Fibroblast of lung (primary cell): ENCODE measurements around the gene IGHMBP2. TPM values are rescaled to one million over a fixed set of nuclear protein-coding genes. Genes with fewer than 3 reads are reported as not detected.
A peak's percentile ranks its signal among the peaks of the same experiment; 100 is the strongest.

Experiments
- DNase-seq, 2 donors: peaks; one replicate each; pipeline versions ENCODE4 v3.0.0 to v3.0.0-alpha.2; 2010; ENCODE audit warnings: low read depth in 2 of 2
- H2AFZ ChIP-seq: 2 replicates; pipeline ENCODE4 v1.5.1; 2012; ENCODE audit warnings: low read length, control low read depth, inconsistent platforms
- H3K27ac ChIP-seq: 2 replicates; pipeline ENCODE4 v1.5.1; 2011; ENCODE audit warnings: low read length, control low read depth; ENCODE audit not compliant: insufficient read depth
- H3K27me3 ChIP-seq: 2 replicates; pipeline ENCODE4 v1.5.1; 2011; ENCODE audit warnings: mild to moderate bottlenecking, low read length; ENCODE audit not compliant: control insufficient read depth, insufficient read depth
- H3K36me3 ChIP-seq: 2 replicates; pipeline ENCODE4 v1.5.1; 2011; ENCODE audit warnings: low read length; ENCODE audit not compliant: control insufficient read depth, insufficient read depth
- H3K4me1 ChIP-seq: 2 replicates; pipeline ENCODE4 v1.5.1; 2011; ENCODE audit warnings: low read length; ENCODE audit not compliant: control insufficient read depth, insufficient read depth; ENCODE audit errors: extremely low read depth
- H3K4me2 ChIP-seq: 2 replicates; pipeline ENCODE4 v1.5.1; 2011; ENCODE audit warnings: low read length, control low read depth; ENCODE audit not compliant: insufficient read depth; ENCODE audit errors: extremely low read depth
- H3K4me3 ChIP-seq, 4 experiments: fragments of 200-600 bp in 1 of 4; sonication (generic) in 1 of 4; replicated peaks in 1 of 4; 2 replicates each; pipeline ENCODE4 v1.5.1; 2011 to 2016; ENCODE audit warnings: low read length in 4 of 4, low read depth in 3 of 4, mild to moderate bottlenecking in 3 of 4, control low read depth in 2 of 4, inconsistent platforms in 1 of 4, mixed read lengths in 1 of 4; ENCODE audit not compliant: insufficient read depth in 1 of 4; ENCODE audit errors: control extremely low read depth in 1 of 4
- H3K79me2 ChIP-seq: 2 replicates; pipeline ENCODE4 v1.5.1; 2012; ENCODE audit warnings: mild to moderate bottlenecking, low read length, inconsistent platforms; ENCODE audit not compliant: control insufficient read depth, insufficient read depth
- H3K9ac ChIP-seq: 2 replicates; pipeline ENCODE4 v1.5.1; 2011; ENCODE audit warnings: mild to moderate bottlenecking, low read length, control low read depth; ENCODE audit not compliant: insufficient read depth
- H3K9me3 ChIP-seq: 2 replicates; pipeline ENCODE4 v1.5.1; 2012; ENCODE audit warnings: low read depth, low read length; ENCODE audit not compliant: control insufficient read depth, insufficient read depth
- H4K20me1 ChIP-seq: 2 replicates; pipeline ENCODE4 v1.5.1; 2011; ENCODE audit warnings: low read length; ENCODE audit not compliant: control insufficient read depth, insufficient read depth; ENCODE audit errors: extremely low read depth
- EZH2 ChIP-seq: IDR thresholded peaks from 2 replicates; pipeline ENCODE4 v1.5.1; 2012; ENCODE audit warnings: low read length, control low read depth, mild to moderate bottlenecking; ENCODE audit errors: missing control alignments
- polyA plus RNA-seq, 2 donors: library from polyadenylated mRNA; depleted of rRNA in 1 of 2; stranded (reverse) in 1 of 2; unstranded in 1 of 2; fragments of >200 nt; gene quantifications; 2 replicates each; pipeline ENCODE4 v1.2.1, GENCODE V29; 2011 to 2012; ENCODE audit warnings: missing spikeins in 1 of 2
- total RNA-seq: library from RNA; depleted of rRNA; stranded (reverse); fragments of >200 nt; gene quantifications from 2 replicates; pipeline ENCODE4 v1.2.1, GENCODE V29; 2014
- TF ChIP-seq, protein P1 (sequence below), 2 donors: IDR thresholded peaks in 1 of 2; conservative IDR thresholded peaks in 1 of 2; 1 replicate in 1 of 2; 2 replicates in 1 of 2; pipeline ENCODE4 v1.5.1; 2011 to 2012; ENCODE audit warnings: low read length in 2 of 2, control low read depth in 1 of 2, inconsistent platforms in 1 of 2, low read depth in 1 of 2, mild to moderate bottlenecking in 1 of 2

IGHMBP2 gene
- total and polyA plus RNA-seq, 2 donors (not counting 1 experiment from before 2014, with no cell fraction given) = 5.2 to 8.6 TPM

DNA sequence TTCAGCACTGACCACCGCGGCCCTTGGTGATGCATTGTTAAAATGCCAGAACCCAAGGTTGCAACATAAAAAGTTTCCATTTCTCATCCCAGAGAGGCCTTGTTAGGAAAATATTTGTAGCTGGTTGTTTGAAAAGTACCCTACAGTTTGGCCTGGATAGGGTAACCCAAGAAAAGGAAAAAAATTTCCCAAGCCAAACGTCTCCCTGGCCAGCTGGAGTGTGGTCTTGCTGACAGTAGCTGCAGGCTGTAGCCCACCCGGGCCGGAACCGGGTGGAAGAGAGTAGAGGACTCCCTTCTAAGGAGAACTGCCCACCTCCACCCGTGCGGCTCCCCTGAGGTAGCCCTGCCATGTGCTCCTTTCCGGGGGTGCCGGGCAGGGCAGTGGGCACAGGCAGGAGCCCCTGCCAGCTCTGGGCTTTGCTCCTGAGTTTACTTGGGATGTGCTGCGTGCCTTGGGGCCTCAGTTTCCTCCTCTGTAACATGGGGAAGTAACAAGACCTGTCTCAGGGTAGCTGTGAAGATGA is 38.5 kb downstream of the IGHMBP2 start:
- Histone ChIP-seq H4K20me1 (no peaks in the 10 kb centered on the region), H3K9me3 (no peaks in the 10 kb centered on the region), H2AFZ (no peak overlapping the region), H3K27ac (no peak overlapping the region), H3K36me3 (peaks cover 11% of the 10 kb centered on the region), H3K4me3 (no peak overlapping the region), H3K4me2 (no peak overlapping the region), H3K27me3 (no peaks in the 10 kb centered on the region), H3K9ac (no peak overlapping the region), H3K4me1 (peaks cover 2% of the 10 kb centered on the region), H3K79me2 (no peaks in the 10 kb centered on the region)
- no peak for DNase-seq
- TF ChIP-seq, protein P1, sequence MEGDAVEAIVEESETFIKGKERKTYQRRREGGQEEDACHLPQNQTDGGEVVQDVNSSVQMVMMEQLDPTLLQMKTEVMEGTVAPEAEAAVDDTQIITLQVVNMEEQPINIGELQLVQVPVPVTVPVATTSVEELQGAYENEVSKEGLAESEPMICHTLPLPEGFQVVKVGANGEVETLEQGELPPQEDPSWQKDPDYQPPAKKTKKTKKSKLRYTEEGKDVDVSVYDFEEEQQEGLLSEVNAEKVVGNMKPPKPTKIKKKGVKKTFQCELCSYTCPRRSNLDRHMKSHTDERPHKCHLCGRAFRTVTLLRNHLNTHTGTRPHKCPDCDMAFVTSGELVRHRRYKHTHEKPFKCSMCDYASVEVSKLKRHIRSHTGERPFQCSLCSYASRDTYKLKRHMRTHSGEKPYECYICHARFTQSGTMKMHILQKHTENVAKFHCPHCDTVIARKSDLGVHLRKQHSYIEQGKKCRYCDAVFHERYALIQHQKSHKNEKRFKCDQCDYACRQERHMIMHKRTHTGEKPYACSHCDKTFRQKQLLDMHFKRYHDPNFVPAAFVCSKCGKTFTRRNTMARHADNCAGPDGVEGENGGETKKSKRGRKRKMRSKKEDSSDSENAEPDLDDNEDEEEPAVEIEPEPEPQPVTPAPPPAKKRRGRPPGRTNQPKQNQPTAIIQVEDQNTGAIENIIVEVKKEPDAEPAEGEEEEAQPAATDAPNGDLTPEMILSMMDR (conservative IDR thresholded peaks at IDR 0.05 in 1 of 2, IDR thresholded peaks at IDR 0.05 in 1 of 2; ENCODE audit: low read depth in 1 of 2, low read length in 2 of 2) = no peak
- no peak for TF ChIP-seq EZH2

DNA sequence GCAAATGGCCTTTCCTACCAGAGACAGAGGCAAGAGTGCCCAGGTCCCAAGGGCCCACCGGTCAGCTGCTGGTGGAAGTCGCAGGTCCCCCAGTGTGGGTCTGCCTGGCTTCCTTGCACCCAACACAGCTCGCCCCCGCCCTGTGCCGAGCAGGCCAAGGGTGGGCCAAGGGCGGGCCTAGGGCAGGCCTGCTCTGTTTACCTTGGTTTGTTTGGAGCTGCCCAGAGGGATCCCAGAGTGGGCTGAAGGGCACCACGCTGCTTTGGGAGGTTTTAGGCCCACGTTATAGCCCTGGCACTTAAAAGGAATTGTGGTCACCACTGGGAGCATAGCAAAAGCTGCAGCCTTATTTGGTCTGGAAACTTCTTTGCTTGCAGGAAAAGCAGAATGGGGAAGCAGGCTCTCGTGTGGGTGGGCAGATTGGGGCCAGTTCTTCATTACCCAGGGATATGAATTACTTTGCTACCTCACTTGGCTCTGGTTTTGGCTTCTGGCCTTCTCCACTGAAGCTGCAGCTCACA is 39.1 kb downstream of the IGHMBP2 start:
- no peak for TF ChIP-seq EZH2
- TF ChIP-seq, protein P1 (conservative IDR thresholded peaks at IDR 0.05 in 1 of 2, IDR thresholded peaks at IDR 0.05 in 1 of 2; ENCODE audit: low read depth in 1 of 2, low read length in 2 of 2) = no peak
- H4K20me1 ChIP-seq = no peaks in the 10 kb centered on the region
- H3K79me2 ChIP-seq = no peaks in the 10 kb centered on the region
- no peak overlapping the region for H3K9ac ChIP-seq
- H3K4me3 ChIP-seq = no peak overlapping the region
- peak; percentile 28 to 73 for DNase-seq
- no peak overlapping the region for H2AFZ ChIP-seq
- no peaks in the 10 kb centered on the region for H3K27me3 ChIP-seq
- peaks cover 2% of the 10 kb centered on the region for H3K4me1 ChIP-seq
- H3K27ac ChIP-seq = no peak overlapping the region
- H3K4me2 ChIP-seq = no peak overlapping the region
- H3K36me3 ChIP-seq = peaks cover 7% of the 10 kb centered on the region
- no peaks in the 10 kb centered on the region for H3K9me3 ChIP-seq

DNA sequence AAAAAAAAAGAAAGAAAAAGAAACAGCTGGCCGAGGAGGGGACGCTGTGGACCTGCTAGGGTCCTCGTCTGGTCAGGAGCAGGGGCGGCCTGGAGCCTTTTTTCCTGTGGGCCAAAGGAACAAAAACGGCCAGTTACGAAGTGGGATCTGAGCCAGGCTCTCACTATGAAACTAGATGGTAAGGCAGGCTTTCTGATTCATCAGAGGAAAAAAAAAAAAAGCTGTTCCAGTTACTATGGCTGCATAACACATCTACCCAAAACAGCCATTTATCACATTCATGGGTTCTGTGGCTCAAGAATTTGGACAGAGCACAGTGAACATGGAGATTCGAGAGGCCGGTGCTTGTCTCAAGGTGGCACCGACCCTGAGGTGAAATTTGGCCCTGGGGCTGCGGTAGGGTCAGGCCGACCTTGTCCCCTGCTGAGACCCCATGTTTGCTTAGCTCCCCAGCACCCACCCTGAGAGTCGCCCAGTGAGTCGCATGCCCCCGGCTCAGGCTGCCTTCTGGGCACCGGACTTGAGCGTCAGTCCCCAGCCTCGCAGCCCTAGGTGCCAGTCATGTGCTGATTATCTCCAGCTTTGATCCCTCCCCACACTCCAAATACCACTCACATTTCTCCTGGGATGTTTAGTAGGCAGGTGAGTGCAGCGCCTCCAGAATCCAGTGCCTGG is 42.9 kb downstream of the IGHMBP2 start:
- Histone ChIP-seq H2AFZ (no peak overlapping the region), H3K27ac (peak overlapping the region; percentile 17), H3K79me2 (no peaks in the 10 kb centered on the region), H3K36me3 (no peaks in the 10 kb centered on the region), H3K4me3 (no peak overlapping the region), H3K9me3 (no peaks in the 10 kb centered on the region), H3K9ac (no peak overlapping the region), H4K20me1 (no peaks in the 10 kb centered on the region), H3K4me1 (peaks cover 2% of the 10 kb centered on the region), H3K4me2 (no peak overlapping the region), H3K27me3 (no peaks in the 10 kb centered on the region)
- TF ChIP-seq, protein P1 (conservative IDR thresholded peaks at IDR 0.05 in 1 of 2, IDR thresholded peaks at IDR 0.05 in 1 of 2; ENCODE audit: low read depth in 1 of 2, low read length in 2 of 2) = no peak
- no peak for TF ChIP-seq EZH2
- DNase-seq = peak; percentile 88 to 92
